Measurements from ENCODE around the gene S100A6. TPM values are rescaled to one million over a fixed set of nuclear protein-coding genes. Genes with fewer than 3 reads are reported as not detected.

S100A6 gene
- total RNA-seq, 4 donors from 2014 or later, result 147 to 251 (median 192) TPM

- DNase-seq (ENCODE audit: low spot score in 2 of 2), result no peak
- TF ChIP-seq CTCF (IDR thresholded peaks at IDR 0.05), result no peak
- no peak for TF ChIP-seq POLR2A (IDR thresholded peaks at IDR 0.05)
- 90 to 91% methylated on average over 3 of the region's 3 CpGs for WGBS, 2 donors
- intact Hi-C loops (cut with DNase I; ENCODE audit: low total_unique reads), result no loop called here
- H3K4me3 ChIP-seq (ENCODE audit: low read depth, poor library complexity, severe bottlenecking), result no peak overlapping the region
Observed at GRCh38 chr1:153503766-153504165, 32.0 kb downstream of the S100A6 start.

- 18 to 28% methylated on average over 2 of the region's 2 CpGs for WGBS, 2 donors
- DNase-seq (ENCODE audit: low spot score in 2 of 2), result no peak
- intact Hi-C loops (cut with DNase I; ENCODE audit: low total_unique reads), result no loop called here
- TF ChIP-seq CTCF (IDR thresholded peaks at IDR 0.05) (no peak), POLR2A (IDR thresholded peaks at IDR 0.05) (no peak)
- H3K4me3 ChIP-seq (ENCODE audit: low read depth, poor library complexity, severe bottlenecking), result no peak overlapping the region
Observed at GRCh38 chr1:153498746-153499145, 37.0 kb downstream of the S100A6 start.

GRCh38 chr1:153495536-153495935 lies 40.3 kb downstream of the S100A6 start:
- DNase-seq (ENCODE audit: low spot score in 2 of 2), result no peak
- TF ChIP-seq CTCF (IDR thresholded peaks at IDR 0.05) (no peak), POLR2A (IDR thresholded peaks at IDR 0.05) (no peak)
- no peak overlapping the region for H3K4me3 ChIP-seq (ENCODE audit: low read depth, poor library complexity, severe bottlenecking)
- intact Hi-C loops (cut with DNase I; ENCODE audit: low total_unique reads), result loop anchor here (2.0 kb wide), 1 partner anchor 143 kb away; no protein-coding TSS in a partner anchor
- 53 to 67% methylated on average over 6 of the region's 6 CpGs for WGBS, 2 donors

GRCh38 chr1:153494976-153495535 lies 40.7 kb downstream of the S100A6 start:
- no peak overlapping the region for H3K4me3 ChIP-seq (ENCODE audit: low read depth, poor library complexity, severe bottlenecking)
- DNase-seq (ENCODE audit: low spot score in 2 of 2), result peak; percentile 65 to 93
- 35 to 37% methylated on average over 6 of the region's 6 CpGs for WGBS, 2 donors
- intact Hi-C loops (cut with DNase I; ENCODE audit: low total_unique reads), result loop anchor here (2.0 kb wide), 1 partner anchor 142 kb away; no protein-coding TSS in a partner anchor
- TF ChIP-seq POLR2A (IDR thresholded peaks at IDR 0.05), result no peak
- peak in 1 of 3 donors; percentile 85 for TF ChIP-seq CTCF (IDR thresholded peaks at IDR 0.05)

GRCh38 chr1:153493343-153493960 lies 42.3 kb downstream of the S100A6 start:
- intact Hi-C loops (cut with DNase I; ENCODE audit: low total_unique reads), result no loop called here
- TF ChIP-seq POLR2A (IDR thresholded peaks at IDR 0.05) (no peak), CTCF (IDR thresholded peaks at IDR 0.05) (no peak)
- whole genome bisulfite sequencing, 2 donors, result 52 to 59% methylated on average over 6 of the region's 6 CpGs
- no peak for DNase-seq (ENCODE audit: low spot score in 2 of 2)
- no peak overlapping the region for H3K4me3 ChIP-seq (ENCODE audit: low read depth, poor library complexity, severe bottlenecking)

Measured in lower leg skin (tissue), 4 donors.